HL-60/S4 treated with phorbol 12-myristate 13-acetate at 8.2 ng/mL for 4 days and 3 days (cell line): Measurements from ENCODE around the gene NUP37.
"Not testable (repeated sequence)": the region's sequence is repeated elsewhere in the genome, so short reads cannot be mapped to it uniquely, and the experiment has no call there.

Source experiments
- in situ Hi-C: fragments of 300-500 bp; cut with MboI; formaldehyde crosslinking; loops from 2 replicates; pipeline ENCODE4 v1.15.0; 2022; ENCODE audit warnings: low sequenced_read_pairs

NUP37 gene

DNA sequence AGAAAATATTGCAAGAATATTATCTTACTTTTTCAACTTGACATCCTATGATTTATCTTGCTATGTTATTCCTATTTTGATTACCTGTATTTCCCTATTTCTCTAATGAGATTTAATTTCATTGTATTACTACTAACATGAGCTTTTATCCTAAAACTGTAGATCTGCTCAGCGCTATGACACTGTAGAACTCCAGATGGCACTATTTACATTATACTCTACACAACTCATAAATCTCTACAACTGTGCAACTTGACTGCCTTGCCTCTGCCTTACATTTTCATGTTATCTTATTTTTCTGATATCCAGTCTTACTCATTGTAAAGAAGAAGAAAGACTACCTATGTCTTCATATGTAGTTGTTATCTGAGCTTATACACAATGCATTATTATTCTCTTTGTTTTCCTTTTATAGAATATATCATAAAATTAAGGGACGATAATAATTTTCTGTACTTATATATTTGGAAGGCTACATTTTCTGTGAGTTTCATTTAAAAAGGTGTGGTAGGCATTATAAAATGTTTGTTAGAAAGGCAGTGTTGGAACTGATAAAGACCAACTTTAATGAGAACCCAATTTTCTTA, 24.1 kb downstream of the NUP37 start:
- in situ Hi-C loops, result no loop called here

DNA sequence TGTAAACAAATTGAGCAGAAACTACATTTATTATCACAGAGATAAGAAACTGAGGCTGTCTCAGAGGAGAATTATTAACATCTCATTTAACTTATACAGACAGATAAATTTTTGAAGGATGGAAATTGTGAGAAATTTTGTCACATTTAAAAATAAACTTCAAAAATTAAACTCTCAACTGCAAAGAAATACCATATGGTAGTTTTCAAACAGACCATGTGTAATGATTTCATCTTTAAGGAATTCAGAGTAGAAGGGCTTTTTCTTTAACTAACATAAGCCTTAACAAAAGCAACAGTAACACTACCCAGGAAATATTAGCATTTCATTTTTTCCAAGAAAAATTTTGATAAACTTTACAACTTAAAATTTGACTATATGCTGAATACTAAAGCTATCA, 26.6 kb downstream of the NUP37 start:
- in situ Hi-C loops, result no loop called here

DNA sequence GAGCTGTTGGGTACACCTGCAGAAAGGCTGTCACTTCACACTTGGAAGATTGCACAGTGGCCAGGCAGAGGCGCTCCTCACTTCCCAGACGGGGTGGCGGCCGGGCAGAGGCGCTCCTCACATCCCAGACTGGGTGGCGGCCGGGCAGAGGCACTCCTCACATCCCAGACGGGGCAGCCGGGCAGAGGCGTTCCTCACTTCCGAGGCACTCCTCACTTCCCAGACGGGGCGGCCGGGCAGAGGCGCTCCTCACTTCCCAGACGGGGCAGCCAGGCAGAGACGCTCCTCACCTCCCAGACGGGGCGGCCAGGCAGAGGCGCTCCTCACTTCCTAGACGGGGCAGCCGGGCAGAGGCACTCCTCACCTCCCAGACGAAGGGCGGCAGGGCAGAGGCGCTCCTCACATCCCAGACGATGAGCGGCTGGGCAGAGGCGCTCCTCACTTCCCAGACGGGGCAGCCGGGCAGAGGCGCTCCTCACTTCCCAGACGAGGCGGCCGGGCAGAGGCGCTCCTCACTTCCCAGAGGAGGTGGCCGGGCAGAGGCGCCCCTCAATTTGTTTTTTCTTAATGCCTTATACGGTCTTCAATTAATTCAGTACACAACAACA, 30.6 kb downstream of the NUP37 start:
- in situ Hi-C loops, result not testable (repeated sequence)

DNA sequence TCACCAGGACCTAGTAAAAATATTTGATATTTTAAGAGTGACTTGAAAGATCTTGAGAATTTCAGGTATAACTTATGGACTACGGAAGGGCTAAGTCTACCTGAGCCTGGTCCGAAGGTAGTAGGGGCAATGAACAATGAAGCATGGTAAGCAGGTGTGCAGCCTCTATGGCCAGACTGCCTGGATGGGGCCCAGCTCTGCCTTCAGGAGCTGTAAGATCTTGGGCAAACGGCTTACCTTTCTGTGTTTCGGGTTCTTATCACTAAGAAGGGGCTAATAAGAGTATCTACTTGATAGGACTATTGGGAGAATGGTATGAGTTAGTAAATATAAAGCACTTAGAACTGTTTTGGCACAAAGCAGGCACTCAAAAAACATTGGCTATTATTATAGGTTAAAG, 39.1 kb downstream of the NUP37 start:
- in situ Hi-C loops, result no loop called here

DNA sequence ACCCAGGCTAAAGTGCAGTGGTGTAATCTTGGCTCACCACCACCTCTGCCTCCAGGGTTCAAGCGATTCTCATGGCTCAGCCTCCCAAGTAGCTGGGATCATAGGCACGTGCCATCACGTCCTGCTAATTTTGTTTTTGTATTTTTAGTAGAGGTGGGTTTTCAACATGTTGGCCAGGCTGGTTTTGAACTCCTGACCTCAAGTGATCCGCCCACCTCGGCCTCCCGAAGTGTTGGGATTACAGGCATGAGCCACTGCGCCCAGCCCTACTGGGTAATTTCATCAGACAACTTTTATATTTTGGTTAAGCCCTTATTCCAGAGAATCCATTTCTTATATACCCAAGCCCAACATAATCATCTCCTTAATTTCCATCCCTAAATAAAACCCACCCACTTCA, 47.8 kb downstream of the NUP37 start:
- in situ Hi-C loops, result not testable (repeated sequence)

DNA sequence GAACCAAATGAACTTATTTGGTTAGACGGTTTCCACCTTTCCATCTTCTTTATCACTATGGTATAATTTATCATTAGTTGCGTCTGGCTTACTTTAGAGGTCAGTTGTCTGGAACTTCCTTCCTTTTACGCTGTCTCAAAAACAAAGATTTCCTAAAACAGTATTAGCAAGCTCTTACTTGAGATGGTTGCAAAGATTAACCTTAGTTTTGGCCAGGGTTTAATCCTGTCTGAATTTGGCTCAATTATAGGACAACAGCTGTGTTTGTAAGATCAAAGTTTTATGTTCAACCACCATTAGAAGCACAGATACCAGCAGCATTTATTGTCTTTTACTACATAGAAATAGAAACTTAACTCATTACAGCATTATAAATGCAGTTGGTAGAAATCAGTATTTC, 50.2 kb downstream of the NUP37 start:
- in situ Hi-C loops, result no loop called here

DNA sequence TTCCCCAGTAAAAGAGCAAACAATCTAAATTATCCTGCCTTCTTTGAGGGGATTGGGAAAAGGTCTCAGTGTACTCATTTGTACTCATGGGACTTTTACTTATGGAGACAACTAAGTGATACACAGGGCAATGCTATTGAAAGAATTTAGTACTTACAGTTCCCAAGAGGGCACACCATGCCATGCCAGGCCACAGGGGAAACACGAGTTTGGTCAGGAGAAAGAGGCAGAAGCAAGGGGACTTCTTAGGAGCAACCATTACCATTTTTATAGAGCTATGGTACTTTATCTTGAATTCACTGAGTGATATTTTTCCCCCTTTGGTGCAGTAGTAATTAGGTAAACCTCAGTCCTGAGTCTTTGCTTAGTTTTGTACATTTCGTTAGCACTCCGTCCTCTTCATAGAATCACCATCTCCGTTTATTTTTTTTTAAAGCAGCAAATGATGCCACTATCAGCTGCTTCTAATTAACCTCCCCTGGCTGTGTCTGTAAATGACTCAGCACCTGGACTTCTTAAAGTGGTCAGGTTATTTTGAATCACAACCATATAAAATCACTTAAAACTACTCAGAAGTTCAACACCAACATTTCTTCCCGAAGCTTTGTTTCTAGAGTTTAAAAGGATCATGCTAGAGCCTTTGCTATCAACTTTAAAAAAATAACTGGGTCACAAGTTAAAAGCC, 52.2 kb downstream of the NUP37 start:
- in situ Hi-C loops, result no loop called here

DNA sequence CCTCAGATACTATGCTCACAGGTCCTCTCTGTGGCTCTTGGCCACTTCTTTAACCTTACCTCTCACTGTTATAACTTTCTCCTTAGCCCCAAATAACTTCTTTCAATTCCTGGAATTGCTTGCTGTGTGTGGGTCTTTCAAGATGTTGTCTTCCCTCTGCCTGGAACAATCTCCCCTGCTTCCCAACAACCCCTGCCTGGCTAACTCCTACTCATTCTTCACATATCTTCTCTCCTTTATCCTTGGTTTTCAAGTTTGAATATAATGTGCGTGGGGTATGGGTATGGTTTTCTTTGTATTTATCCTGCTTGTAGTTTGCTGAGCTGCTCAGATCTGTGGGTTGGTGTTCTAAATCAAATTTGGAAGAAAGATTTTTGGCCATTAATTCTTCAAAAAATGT, 55.4 kb downstream of the NUP37 start:
- in situ Hi-C loops, result no loop called here

DNA sequence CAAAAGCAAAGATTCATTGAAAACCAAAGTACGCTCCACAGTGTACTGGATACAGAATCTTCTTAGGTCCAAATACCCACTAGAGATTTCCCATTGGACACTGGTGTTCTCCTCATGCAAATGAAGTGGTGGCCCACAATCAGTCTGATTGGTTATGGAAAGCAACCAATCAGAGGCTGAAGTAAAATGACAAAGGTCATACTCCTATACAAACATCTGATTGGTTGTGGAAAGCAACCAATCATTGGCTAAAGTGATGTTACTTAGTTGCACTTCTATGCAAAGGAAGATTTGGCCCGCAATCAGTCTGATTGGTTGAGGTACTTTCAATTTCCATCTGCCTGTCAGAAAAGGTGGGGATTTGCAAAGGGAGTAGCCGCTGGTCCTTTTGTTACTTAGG, 56.8 kb downstream of the NUP37 start:
- in situ Hi-C loops, result no loop called here

DNA sequence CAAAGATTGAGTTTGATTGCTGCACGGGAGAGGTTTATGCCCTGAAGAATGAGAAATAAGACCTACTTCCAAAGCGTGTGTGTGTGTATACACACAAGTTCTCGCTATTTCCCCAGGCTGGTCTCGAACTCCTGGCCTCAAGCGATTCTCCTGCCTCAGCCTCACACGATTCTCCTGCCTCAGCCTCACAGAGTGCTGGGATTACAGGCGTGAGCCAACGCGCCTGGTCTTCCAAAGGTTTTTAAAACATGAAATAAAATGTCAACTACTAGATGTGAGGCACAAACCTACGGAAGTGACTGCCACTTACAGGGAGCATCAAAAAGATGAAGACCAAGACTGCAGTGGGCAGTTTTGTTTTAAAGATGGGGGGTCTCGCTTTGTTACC, 57.5 kb downstream of the NUP37 start:
- in situ Hi-C loops, result no loop called here

DNA sequence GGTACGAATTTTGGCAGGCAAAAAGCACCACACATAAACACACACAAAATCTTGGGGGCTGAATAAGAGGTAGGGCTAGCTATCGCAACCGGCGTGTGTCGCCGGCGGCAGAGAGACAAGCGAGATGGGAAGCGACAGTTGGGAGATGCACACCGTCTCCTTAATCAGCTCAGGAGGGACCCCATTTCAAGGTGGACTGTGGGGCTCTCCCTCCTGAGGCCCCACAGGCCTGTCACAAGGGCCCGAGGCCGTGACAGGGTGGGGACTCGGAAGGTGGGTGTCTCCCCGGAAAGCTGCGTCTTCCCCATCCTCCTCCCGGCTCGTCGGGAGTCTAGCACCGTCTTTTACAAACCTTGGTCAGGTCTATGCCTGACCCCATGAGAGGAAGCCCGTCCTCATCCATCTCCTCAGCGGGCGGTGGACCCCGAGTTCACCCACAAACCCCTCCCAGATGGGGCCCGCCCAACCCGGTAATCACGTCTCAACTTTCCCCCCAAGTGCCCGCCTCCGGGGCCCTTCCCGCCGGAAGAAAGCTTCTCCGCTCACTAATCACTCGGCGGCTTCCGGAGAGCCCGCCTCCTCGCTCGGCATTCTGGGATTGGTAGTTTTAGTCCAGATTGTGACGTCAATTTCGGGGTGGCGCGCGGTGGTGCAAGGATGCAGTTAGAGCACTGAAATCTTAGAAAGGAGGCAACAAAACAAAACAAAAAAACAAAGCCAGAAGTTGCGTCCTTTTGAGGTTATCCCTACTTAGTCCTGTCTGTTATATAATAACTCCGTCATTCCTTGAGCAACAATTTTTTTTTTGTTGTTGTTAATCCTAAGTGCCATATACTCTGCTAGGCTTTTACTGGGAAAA, 58.1 kb downstream of the NUP37 start, which contains the start of gene WASHC3:
WASHC3 (minus strand) TSS at position 432 of the 859 bp plus-strand sequence; CDS start at position 403, 29 bp downstream.
- in situ Hi-C loops, result no loop called here

DNA sequence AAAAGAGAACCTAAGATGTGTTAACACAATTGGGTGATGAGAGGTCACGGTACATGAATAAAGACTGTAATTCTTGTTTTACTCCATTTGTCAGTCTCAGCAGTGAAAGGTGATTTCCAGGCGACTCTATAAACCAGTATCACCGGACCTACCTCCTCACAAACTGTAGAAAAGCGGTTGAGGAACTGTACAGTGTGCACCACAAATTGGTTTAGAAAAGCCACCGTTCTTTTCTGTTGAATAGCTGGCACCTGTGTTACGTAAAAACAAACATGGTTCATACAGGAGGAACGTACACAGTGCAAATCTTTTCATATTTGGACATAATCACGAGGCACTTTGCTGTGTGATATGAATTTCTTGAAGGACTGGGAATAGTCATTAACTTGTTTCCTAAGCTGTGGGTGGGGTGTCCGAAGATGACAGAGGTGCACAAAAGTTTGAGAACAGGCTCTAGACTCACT, 58.8 kb downstream of the NUP37 start:
- in situ Hi-C loops, result no loop called here

DNA sequence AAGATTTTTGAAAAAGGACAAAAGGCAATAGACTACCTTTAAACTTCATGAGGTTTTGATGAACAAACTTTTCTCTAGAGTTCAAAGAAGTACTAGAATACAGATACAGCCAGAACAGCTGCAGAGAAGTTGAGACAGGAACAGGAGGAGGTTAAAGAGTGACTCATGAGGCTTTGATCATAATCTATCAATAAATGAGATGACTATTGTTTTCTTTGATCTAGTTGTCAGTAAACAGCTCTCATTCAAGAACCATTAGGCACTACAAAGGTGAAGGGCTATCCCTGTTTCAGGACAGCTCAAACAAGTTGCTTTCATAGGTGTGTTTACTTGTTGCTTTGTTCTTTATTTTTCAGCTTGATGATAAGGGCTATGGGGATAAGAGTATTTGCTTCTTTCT, 60.6 kb downstream of the NUP37 start:
- in situ Hi-C loops, result no loop called here

DNA sequence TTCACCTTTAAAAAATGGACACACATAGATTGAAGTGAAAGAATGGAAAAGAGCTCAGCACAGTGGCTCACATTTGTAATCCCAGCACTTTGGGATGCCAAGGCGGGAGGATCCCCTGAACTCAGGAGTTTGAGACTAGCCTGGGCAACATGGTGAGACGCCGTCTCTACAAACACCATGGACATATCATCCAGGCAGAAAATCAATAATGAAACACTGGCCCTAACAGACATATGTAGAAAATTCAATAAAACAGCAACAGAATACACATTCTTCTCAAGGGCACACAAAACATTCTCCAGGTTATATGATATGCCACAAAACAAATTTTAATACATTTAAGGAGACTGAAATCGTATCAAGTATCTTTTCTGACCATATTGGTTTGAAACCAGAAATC, 65.6 kb downstream of the NUP37 start:
- in situ Hi-C loops, result no loop called here

DNA sequence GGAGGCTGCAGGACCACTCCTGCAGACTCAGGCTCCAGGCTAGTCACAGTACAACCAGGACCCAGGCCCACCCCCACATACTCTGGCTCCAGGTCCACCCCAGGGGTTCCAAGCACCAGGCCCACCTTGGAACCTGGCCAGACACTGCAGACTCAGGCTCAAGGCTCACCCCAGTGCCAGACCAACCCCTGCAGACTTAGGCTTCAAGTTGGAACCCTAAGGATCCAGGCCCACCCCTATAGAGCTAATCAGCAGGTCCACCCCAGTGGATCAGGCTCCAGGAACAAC, 66.9 kb downstream of the NUP37 start:
- in situ Hi-C loops, result no loop called here

DNA sequence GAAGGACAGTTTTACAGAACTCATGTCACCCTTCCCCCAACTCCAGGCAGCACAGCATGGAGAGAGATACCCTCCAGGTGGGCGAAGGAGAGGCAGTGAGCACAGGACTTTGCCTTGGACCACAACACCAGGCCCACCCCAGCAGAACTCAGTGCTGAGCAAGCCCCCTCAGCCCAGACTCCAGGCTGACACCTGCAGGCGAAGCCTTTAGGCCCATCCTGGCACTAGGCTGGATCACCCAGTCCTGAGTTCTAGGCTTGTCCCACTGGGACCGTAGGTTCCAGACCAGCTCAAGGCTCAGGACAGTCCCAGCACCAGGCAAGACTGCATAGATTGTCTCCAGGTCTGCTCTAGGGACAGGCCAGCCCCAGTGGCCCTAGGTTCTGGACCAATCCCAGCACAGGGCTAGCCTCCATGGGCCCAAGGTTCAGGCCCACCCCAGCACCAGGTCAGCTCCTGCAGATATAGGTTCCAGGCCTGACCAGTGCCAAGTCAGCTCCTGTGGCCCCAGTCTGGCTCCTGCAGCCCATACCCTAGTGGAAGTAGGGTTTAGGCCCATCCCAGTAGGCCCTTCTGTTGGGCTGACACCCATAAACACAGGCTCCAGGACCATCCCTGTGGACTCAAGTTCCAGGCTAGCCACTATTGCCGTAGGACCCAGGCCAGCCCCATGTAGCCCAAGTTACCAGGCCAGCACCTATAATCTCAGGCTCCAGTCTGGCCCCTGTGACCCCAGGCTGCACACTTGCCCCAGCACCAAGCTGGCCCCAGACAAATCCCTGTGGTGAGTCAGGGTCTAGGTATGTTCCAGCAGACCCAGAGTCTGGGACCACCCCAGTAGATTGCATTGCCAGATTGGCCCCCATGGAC, 67.5 kb downstream of the NUP37 start:
- in situ Hi-C loops, result no loop called here

DNA sequence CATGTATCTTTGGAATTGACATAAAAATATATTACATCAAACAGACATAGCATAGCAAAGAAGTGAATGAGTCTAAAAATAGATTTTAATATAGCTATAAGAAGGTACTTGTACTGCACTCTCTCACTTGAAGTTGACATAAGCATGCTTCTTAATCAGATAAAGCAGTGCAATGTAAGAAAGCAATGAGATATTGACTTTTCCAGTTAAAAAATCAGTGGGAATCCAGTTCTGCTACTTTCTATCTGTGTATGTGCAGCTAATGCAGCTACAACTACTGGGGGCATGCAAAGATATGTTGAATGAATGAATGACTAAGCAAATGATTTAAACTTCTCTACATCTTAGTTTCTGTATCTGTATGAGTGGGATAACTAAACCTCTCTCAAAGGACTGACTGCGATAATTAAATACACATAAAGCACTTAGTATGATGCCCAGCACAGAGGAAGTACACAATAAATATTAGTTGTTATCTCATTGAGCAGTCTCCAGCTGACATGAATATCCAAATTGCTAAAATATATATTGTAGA, 68.4 kb downstream of the NUP37 start:
- in situ Hi-C loops, result no loop called here

DNA sequence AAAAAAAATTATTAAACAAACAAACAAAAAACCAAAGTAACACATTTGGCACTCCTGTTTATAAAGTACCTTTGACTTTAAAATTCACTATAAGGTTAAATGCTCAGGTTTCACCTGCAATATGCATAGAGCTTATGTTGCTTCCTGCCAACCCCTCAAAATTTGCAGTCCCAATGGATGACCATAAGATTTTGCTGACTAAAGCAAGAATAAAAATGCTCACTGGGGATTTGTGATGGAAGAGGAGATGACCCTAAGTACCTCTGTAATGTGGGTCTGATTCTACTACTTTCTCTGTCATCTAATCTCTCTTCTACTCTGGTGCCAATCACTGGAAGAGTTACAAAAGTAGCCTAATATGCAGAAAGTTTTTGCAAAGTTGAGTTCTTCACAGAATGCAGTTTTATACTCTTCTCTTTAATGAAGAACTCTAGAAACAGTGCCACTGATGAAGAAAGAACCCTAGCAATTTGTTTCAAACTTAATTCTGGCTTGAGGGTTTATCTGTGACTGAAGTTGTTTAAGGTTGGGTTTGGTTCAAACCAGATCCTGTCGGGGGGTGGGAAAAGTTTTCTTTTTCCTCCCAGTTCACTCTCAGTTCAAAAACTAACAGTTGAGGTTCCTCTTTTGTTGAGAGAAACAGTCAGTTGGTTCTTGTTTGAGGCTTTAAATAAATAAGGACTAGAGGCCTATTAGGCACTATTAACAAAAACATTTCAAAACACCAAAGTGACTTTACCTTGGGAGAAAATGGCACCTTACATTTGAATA, 69.1 kb downstream of the NUP37 start:
- in situ Hi-C loops, result no loop called here

DNA sequence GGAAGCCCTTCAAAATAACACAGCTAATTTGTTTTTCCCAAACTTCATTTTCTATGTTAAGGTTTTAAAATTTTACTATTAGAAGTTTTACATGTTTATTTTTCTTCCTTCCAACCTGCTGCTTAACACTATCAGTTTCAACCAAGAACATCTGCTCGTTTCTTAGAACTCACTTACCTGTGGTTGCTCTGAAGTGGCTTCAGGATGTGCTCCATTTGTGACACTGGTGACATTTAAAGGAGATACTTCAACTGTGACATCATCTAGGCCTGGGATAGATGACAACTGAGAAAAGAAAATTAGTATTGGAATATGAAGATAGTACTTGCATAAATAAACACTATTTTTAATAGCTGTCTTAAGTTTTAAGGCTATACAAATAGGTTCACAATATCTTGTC, 76.0 kb downstream of the NUP37 start:
- in situ Hi-C loops, result no loop called here
